C4-2B (cell line): ENCODE measurements around the gene CDK2AP2.

ENCODE experiments used
- ZFX ChIP-seq: fragments of 450-650 bp; IDR thresholded peaks from 2 replicates; pipeline ENCODE4 v1.6.1; 2017
- TF ChIP-seq, protein P1 (sequence below): fragments of 450-650 bp; conservative IDR thresholded peaks from 2 replicates; pipeline ENCODE4 v1.5.1; 2017; ENCODE audit warnings: mild to moderate bottlenecking

DNA sequence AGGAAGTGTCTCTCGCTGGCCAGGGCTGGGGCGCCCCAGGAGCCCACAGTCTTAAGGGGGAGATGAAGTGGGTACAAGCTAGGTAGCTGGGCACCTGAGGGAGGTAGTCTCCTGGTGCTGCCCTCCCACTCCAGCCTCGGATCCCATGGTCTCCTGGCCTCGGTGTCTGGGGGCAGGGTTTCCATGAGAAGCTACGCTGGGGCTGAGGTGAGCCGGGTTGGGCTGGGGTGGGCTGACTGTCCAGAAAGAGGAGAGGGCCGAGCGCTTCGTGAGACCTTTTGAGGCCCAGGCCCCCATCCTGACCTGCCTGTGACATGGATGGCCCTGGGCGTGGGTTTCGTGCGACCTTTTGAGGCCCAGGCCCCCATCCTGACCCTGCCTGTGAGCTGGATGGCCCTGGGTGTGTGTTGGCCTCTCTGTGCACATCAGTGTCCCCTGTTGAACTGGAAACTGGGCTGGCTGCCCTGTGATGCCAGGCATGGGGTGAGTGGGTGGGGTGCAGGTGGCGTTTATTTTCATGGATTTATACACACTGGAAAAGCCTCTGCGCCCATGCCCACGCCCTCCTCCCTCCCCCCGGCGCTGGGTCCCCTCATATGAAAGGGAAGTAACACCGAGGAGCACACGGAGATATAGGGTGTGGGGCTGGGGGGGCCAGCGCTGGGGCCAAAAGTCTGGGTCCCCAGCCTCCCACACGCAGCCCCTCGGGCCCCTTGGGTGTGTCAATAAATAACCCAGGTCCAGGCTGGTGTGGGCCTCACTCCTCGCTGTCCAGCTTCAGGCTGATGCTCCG is 16.5 kb downstream of the CDK2AP2 start:
- TF ChIP-seq, protein P1, sequence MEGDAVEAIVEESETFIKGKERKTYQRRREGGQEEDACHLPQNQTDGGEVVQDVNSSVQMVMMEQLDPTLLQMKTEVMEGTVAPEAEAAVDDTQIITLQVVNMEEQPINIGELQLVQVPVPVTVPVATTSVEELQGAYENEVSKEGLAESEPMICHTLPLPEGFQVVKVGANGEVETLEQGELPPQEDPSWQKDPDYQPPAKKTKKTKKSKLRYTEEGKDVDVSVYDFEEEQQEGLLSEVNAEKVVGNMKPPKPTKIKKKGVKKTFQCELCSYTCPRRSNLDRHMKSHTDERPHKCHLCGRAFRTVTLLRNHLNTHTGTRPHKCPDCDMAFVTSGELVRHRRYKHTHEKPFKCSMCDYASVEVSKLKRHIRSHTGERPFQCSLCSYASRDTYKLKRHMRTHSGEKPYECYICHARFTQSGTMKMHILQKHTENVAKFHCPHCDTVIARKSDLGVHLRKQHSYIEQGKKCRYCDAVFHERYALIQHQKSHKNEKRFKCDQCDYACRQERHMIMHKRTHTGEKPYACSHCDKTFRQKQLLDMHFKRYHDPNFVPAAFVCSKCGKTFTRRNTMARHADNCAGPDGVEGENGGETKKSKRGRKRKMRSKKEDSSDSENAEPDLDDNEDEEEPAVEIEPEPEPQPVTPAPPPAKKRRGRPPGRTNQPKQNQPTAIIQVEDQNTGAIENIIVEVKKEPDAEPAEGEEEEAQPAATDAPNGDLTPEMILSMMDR = no peak
- no peak for TF ChIP-seq ZFX
